Endodermal cell (in vitro differentiated cells): ENCODE data around the gene SLIT1. TPM values are rescaled to one million over a fixed set of nuclear protein-coding genes. Genes with fewer than 3 reads are reported as not detected.

Source experiments
- DNase-seq: peaks from one replicate; pipeline ENCODE4 v3.0.0-alpha.2; 2017
- H3K27ac ChIP-seq: 2 replicates; pipeline ENCODE4 v1.5.1; 2013; ENCODE audit warnings: mild to moderate bottlenecking, low read depth, low read length, moderate library complexity
- H3K27me3 ChIP-seq: 2 replicates; pipeline ENCODE4 v1.6.1; 2013; ENCODE audit warnings: mild to moderate bottlenecking, low read length, moderate library complexity; ENCODE audit not compliant: insufficient read depth, control insufficient read depth, poor library complexity, severe bottlenecking
- H3K36me3 ChIP-seq: 2 replicates; pipeline ENCODE4 v1.7.0; 2013; ENCODE audit warnings: mild to moderate bottlenecking, low read length, moderate library complexity; ENCODE audit not compliant: control insufficient read depth, insufficient read depth
- H3K4me1 ChIP-seq: one replicate; pipeline ENCODE4 v1.7.0; 2013; ENCODE audit warnings: low read length; ENCODE audit not compliant: control insufficient read depth, insufficient read depth
- H3K4me3 ChIP-seq: 2 replicates; pipeline ENCODE4 v1.5.1; 2013; ENCODE audit warnings: mild to moderate bottlenecking, low read length, moderate library complexity
- H3K9ac ChIP-seq: 2 replicates; pipeline ENCODE4 v1.6.1; 2013; ENCODE audit warnings: mild to moderate bottlenecking, low read length, moderate library complexity; ENCODE audit not compliant: poor library complexity, severe bottlenecking; ENCODE audit errors: extremely low read depth
- H3K9me3 ChIP-seq: 2 replicates; pipeline ENCODE4 v1.6.1; 2013; ENCODE audit warnings: mild to moderate bottlenecking, low read length, moderate library complexity; ENCODE audit not compliant: control insufficient read depth
- H3K27ac Mint-ChIP-seq: 2 replicates; pipeline ENCODE4 v1.8.0; 2020; ENCODE audit warnings: mixed read lengths
- H3K27me3 Mint-ChIP-seq: 2 replicates; pipeline ENCODE4 v1.8.0; 2021; ENCODE audit warnings: mild to moderate bottlenecking, mixed read lengths; ENCODE audit not compliant: insufficient read depth
- H3K36me3 Mint-ChIP-seq: 2 replicates; pipeline ENCODE4 v1.8.0; 2020; ENCODE audit warnings: low read depth, mixed read lengths
- H3K4me1 Mint-ChIP-seq: 2 replicates; pipeline ENCODE4 v1.8.0; 2020; ENCODE audit warnings: mixed read lengths
- H3K4me3 Mint-ChIP-seq: 2 replicates; pipeline ENCODE4 v1.8.0; 2020; ENCODE audit warnings: mild to moderate bottlenecking, moderate library complexity, mixed read lengths
- H3K9me3 Mint-ChIP-seq: 2 replicates; pipeline ENCODE4 v1.8.0; 2020; ENCODE audit warnings: mild to moderate bottlenecking, mixed read lengths
- CTCF ChIP-seq: fragments of 200-600 bp; sonication (generic); conservative IDR thresholded peaks from 2 replicates; pipeline ENCODE4 v1.5.0; 2021; ENCODE audit warnings: antibody characterized with exemption, mild to moderate bottlenecking
- WGBS, 2 experiments: methylation state at CpG; one replicate each; pipeline versions ENCODE4 v1.1.5 to v1.1.7; 2013; ENCODE audit warnings: missing lambda C conversion rate in 2 of 2, mixed read lengths in 1 of 2; ENCODE audit not compliant: insufficient coverage in 1 of 2, insufficient read length in 1 of 2; 5-methylcytosine and 5-hydroxymethylcytosine counted together
- total RNA-seq, 2 donors: library from RNA; stranded (reverse); fragmentation: NEBNext Ultra II Directional in 1 of 2; extraction: Animal tissue kit (Norgen Biotek cat#: 25700) in 1 of 2; gene quantifications; 2 replicates in 1 of 2; 3 replicates in 1 of 2; pipeline ENCODE4 v1.2.1, GENCODE V29; 2021

The SLIT1 gene
- total RNA-seq, 2 donors from 2014 or later, result 0.97 to 2.4 TPM

- Histone ChIP-seq H3K27ac (no peak overlapping the region), H3K9ac (no peak overlapping the region), H3K4me3 (no peak overlapping the region), H3K27me3 (no peaks in the 10 kb centered on the region), H3K36me3 (peaks cover 5% of the 10 kb centered on the region), H3K9me3 (no peaks in the 10 kb centered on the region), H3K4me1 (no peaks in the 10 kb centered on the region)
- Mint-ChIP-seq H3K27me3 (no peaks in the 10 kb centered on the region), H3K36me3 (no peaks in the 10 kb centered on the region), H3K4me1 (peaks cover 5% of the 10 kb centered on the region), H3K9me3 (no peaks in the 10 kb centered on the region), H3K27ac (no peak overlapping the region), H3K4me3 (no peak overlapping the region)
- no peak for TF ChIP-seq CTCF
- WGBS, 2 experiments, result 88% methylated on average over 1 of the region's 1 CpG; no CpG with 5 or more reads in 1 of the 2 experiments
- DNase-seq, result no peak
Measured at GRCh38 chr10:96972264-96972663, 213.5 kb downstream of the SLIT1 start.

- Histone ChIP-seq H3K36me3 (peaks cover 5% of the 10 kb centered on the region), H3K9ac (no peak overlapping the region), H3K9me3 (no peaks in the 10 kb centered on the region), H3K27ac (no peak overlapping the region), H3K4me3 (no peak overlapping the region), H3K4me1 (no peaks in the 10 kb centered on the region), H3K27me3 (no peaks in the 10 kb centered on the region)
- no peak for TF ChIP-seq CTCF
- H3K36me3 Mint-ChIP-seq, result peaks cover 4% of the 10 kb centered on the region
- no peaks in the 10 kb centered on the region for H3K27me3 Mint-ChIP-seq
- no peak overlapping the region for H3K4me3 Mint-ChIP-seq
- WGBS, 2 experiments, result 100% methylated on average over 2 of the region's 2 CpGs
- H3K27ac Mint-ChIP-seq, result no peak overlapping the region
- no peak for DNase-seq
- no peaks in the 10 kb centered on the region for H3K9me3 Mint-ChIP-seq
- peaks cover 5% of the 10 kb centered on the region for H3K4me1 Mint-ChIP-seq
Measured at GRCh38 chr10:96971324-96971723, 214.4 kb downstream of the SLIT1 start.

GRCh38 chr10:96968682-96969423, 216.9 kb downstream of the SLIT1 start:
- WGBS, 2 experiments, result 93 to 96% methylated on average over 4 to 5 of the region's 5 CpGs
- H3K9me3 ChIP-seq, result no peaks in the 10 kb centered on the region
- H3K27ac ChIP-seq, result no peak overlapping the region
- DNase-seq, result no peak
- no peaks in the 10 kb centered on the region for H3K9me3 Mint-ChIP-seq
- no peaks in the 10 kb centered on the region for H3K27me3 Mint-ChIP-seq
- H3K4me3 ChIP-seq, result no peak overlapping the region
- H3K4me3 Mint-ChIP-seq, result no peak overlapping the region
- H3K4me1 Mint-ChIP-seq, result peaks cover 3% of the 10 kb centered on the region
- no peaks in the 10 kb centered on the region for H3K4me1 ChIP-seq
- TF ChIP-seq CTCF, result no peak
- no peaks in the 10 kb centered on the region for H3K27me3 ChIP-seq
- no peak overlapping the region for H3K9ac ChIP-seq
- H3K27ac Mint-ChIP-seq, result no peak overlapping the region
- H3K36me3 ChIP-seq, result peaks cover 5% of the 10 kb centered on the region
- peaks cover 8% of the 10 kb centered on the region for H3K36me3 Mint-ChIP-seq
